ENCODE measurements around the gene SETDB2. TPM values are rescaled to one million over a fixed set of nuclear protein-coding genes. Genes with fewer than 3 reads are reported as not detected.
A peak's percentile ranks its signal among the peaks of the same experiment; 100 is the strongest.

Gene SETDB2
- total RNA-seq, 4 donors from 2014 or later: 1.7 to 6.2 (median 4.6) TPM

DNA sequence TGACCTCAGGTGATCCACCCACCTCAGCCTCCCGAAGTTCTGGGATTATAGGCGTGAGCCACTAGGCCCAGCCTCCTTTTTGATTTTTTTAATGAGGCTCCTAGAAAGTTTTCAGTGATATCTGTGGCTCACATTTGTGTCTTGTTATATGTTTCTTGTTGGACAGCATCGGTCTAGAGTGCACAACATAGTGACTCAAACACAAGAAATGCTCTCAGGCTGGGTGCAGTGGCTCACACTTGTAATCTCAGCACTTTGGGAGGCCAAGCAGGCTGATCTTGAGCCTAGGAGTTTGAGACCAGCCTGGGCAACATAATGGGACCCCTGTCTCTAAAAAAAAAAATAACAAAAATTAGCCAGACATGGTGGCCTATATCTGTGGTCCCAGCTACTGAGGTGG is 59.9 kb downstream of the SETDB2 start:
- no peak overlapping the region for H3K27ac ChIP-seq
- TF ChIP-seq, protein P1, sequence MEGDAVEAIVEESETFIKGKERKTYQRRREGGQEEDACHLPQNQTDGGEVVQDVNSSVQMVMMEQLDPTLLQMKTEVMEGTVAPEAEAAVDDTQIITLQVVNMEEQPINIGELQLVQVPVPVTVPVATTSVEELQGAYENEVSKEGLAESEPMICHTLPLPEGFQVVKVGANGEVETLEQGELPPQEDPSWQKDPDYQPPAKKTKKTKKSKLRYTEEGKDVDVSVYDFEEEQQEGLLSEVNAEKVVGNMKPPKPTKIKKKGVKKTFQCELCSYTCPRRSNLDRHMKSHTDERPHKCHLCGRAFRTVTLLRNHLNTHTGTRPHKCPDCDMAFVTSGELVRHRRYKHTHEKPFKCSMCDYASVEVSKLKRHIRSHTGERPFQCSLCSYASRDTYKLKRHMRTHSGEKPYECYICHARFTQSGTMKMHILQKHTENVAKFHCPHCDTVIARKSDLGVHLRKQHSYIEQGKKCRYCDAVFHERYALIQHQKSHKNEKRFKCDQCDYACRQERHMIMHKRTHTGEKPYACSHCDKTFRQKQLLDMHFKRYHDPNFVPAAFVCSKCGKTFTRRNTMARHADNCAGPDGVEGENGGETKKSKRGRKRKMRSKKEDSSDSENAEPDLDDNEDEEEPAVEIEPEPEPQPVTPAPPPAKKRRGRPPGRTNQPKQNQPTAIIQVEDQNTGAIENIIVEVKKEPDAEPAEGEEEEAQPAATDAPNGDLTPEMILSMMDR (IDR thresholded peaks at IDR 0.05 in 4 of 5, conservative IDR thresholded peaks at IDR 0.05 in 1 of 5): no peak
- no peak for TF ChIP-seq POLR2A (IDR thresholded peaks at IDR 0.05)
- intact Hi-C loops (cut with DNase I; ENCODE audit: low total_unique reads): no loop called here
- H3K27me3 ChIP-seq: no peaks in the 10 kb centered on the region
- no peak for ATAC-seq
- no peak for DNase-seq
- H3K4me3 ChIP-seq: no peak overlapping the region
- H3K9me3 ChIP-seq: no peaks in the 10 kb centered on the region
- in situ Hi-C loops (cut with MboI; ENCODE audit: low sequenced_read_pairs in 4 of 4): no loop called here
- no peaks in the 10 kb centered on the region for H3K36me3 ChIP-seq
- H3K4me1 ChIP-seq: no peaks in the 10 kb centered on the region

DNA sequence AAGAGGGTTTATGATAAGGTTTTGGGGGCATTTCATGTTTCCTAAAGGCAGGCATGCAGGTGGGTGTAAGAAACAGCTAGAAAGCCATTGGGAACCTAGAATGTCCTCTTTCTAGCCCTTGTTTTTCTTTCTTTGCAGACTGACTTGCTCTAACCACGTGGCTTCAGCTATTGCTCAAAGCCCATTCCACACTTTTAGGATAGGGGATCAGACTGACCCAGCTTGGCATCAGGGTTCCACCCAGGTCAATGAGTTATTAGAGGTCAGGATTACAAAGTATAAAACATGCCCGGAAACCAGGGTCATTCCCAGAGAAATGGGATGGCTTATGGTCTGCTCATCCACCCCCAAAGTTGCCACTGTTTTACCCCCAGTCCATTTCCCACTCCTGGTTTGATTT is 68.5 kb downstream of the SETDB2 start:
- DNase-seq (no peak), ATAC-seq (no peak)
- in situ Hi-C loops (cut with MboI; ENCODE audit: low sequenced_read_pairs in 4 of 4) (no loop called here), intact Hi-C loops (cut with DNase I; ENCODE audit: low total_unique reads) (no loop called here)
- Histone ChIP-seq H3K27ac (no peak overlapping the region), H3K27me3 (no peaks in the 10 kb centered on the region), H3K4me3 (no peak overlapping the region), H3K36me3 (peaks cover 0 to 32% of the 10 kb centered on the region in 2 donors), H3K4me1 (no peaks in the 10 kb centered on the region), H3K9me3 (no peaks in the 10 kb centered on the region)
- TF ChIP-seq POLR2A (IDR thresholded peaks at IDR 0.05): no peak
- TF ChIP-seq, protein P1 (IDR thresholded peaks at IDR 0.05 in 4 of 5, conservative IDR thresholded peaks at IDR 0.05 in 1 of 5): no peak

DNA sequence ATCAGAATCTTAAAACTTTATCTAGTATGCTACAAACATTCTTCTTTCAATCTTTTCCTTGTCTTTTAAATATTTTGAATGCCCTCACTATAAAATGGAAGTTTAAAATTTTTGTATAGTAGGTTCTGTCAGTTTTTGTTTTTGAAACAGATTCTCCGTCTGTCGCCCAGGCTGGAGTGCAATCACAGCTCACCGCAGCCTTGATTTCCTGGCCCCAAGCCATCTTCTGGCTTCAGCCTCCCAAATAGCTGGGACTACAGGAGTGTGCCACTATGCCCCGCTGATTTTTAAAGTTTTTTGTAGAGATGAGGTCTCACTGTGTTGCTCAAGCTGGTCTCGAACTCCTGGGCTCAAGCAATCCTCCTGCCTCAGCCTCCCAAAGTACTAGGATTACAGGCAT is 72.4 kb downstream of the SETDB2 start:
- intact Hi-C loops (cut with DNase I; ENCODE audit: low total_unique reads): no loop called here
- in situ Hi-C loops (cut with MboI; ENCODE audit: low sequenced_read_pairs in 4 of 4): no loop called here
- peaks cover 0 to 32% of the 10 kb centered on the region in 2 donors for H3K36me3 ChIP-seq
- no peaks in the 10 kb centered on the region for H3K4me1 ChIP-seq
- ATAC-seq: no peak
- no peak overlapping the region for H3K27ac ChIP-seq
- DNase-seq: no peak
- TF ChIP-seq, protein P1 (IDR thresholded peaks at IDR 0.05 in 4 of 5, conservative IDR thresholded peaks at IDR 0.05 in 1 of 5): no peak
- no peak for TF ChIP-seq POLR2A (IDR thresholded peaks at IDR 0.05)
- no peaks in the 10 kb centered on the region for H3K9me3 ChIP-seq
- no peak overlapping the region for H3K4me3 ChIP-seq
- no peaks in the 10 kb centered on the region for H3K27me3 ChIP-seq

DNA sequence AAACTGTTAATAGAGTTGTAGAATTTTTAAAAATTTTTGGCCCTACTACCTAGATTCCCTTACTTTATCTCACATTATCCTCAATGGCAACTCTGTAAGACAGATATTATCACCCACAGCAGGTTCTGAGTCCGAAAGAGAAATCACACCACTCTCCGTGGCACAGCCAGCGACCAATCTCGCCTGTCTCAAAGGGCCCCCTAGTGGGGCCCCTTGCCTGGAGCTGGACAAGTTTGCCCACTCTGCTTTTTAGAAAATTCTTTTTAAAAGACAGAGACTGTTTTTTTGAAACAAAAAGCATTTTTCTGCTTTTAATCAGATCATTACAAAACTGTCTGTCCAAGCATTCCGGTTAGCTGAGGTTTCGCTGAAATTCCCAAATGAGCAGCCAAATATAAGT is 73.4 kb downstream of the SETDB2 start:
- Histone ChIP-seq H3K4me1 (no peaks in the 10 kb centered on the region), H3K4me3 (no peak overlapping the region), H3K27ac (no peak overlapping the region), H3K9me3 (no peaks in the 10 kb centered on the region), H3K27me3 (no peaks in the 10 kb centered on the region), H3K36me3 (peaks cover 0 to 32% of the 10 kb centered on the region in 2 donors)
- in situ Hi-C loops (cut with MboI; ENCODE audit: low sequenced_read_pairs in 4 of 4): no loop called here
- DNase-seq (no peak), ATAC-seq (no peak)
- intact Hi-C loops (cut with DNase I; ENCODE audit: low total_unique reads): no loop called here
- TF ChIP-seq POLR2A (IDR thresholded peaks at IDR 0.05): no peak
- TF ChIP-seq, protein P1 (IDR thresholded peaks at IDR 0.05 in 4 of 5, conservative IDR thresholded peaks at IDR 0.05 in 1 of 5): peak in 1 of 5 experiments; percentile 24

DNA sequence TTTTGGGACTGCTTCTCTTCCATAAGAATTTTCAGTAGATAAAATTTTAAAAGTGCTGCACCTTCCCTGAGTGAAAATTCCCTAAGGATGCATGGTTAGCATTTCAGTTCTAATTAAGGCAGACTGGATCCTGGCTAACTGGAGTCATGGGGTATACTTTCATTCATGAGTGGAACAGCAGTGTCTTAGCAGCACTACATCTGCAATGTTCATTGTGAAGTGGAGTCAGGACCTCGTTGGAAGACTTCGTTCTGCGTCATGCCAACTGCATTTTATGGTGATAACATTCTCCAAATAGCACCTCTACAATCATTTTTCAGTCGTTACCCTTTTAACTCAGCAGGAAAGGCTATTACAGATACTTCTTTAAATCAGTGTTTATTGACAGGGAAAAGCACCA is 77.2 kb downstream of the SETDB2 start:
- peaks cover 0 to 11% of the 10 kb centered on the region in 2 donors for H3K36me3 ChIP-seq
- no peaks in the 10 kb centered on the region for H3K27me3 ChIP-seq
- TF ChIP-seq POLR2A (IDR thresholded peaks at IDR 0.05): no peak
- TF ChIP-seq, protein P1 (IDR thresholded peaks at IDR 0.05 in 4 of 5, conservative IDR thresholded peaks at IDR 0.05 in 1 of 5): no peak
- no peak for DNase-seq
- no peak for ATAC-seq
- in situ Hi-C loops (cut with MboI; ENCODE audit: low sequenced_read_pairs in 4 of 4) (no loop called here), intact Hi-C loops (cut with DNase I; ENCODE audit: low total_unique reads) (no loop called here)
- no peaks in the 10 kb centered on the region for H3K4me1 ChIP-seq
- no peaks in the 10 kb centered on the region for H3K9me3 ChIP-seq
- H3K27ac ChIP-seq: no peak overlapping the region
- H3K4me3 ChIP-seq: no peak overlapping the region
